Measurements from ENCODE around the gene SEPHS2. TPM values are rescaled to one million over a fixed set of nuclear protein-coding genes. Genes with fewer than 3 reads are reported as not detected.
A peak's percentile ranks its signal among the peaks of the same experiment; 100 is the strongest.

The SEPHS2 gene
- total RNA-seq, 1 donor from 2014 or later, result 43.1 TPM

DNA sequence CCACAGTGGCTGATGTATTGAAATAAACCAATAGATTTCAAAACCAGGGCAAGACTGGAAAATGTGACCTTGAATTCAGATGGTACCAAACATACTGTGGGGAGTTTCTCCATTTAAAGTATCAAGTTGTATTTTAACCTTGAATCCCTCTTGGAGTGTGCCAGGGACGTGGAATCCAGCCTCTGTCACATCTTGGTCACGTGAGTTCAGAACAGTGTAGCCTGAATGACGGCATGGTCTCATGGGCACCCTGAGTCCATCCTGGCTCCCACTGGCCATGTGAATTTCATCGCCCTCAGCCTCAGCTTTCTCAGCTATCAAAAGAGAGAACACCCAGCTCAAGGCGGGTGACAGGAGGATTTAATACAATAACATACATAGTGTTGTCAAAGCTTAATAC, 31.5 kb downstream of the SEPHS2 start:
- Mint-ChIP-seq H3K36me3 (ENCODE audit: low read depth, unreplicated experiment) (peaks cover 29% of the 10 kb centered on the region), H3K27ac (ENCODE audit: unreplicated experiment) (no peak overlapping the region), H3K27me3 (ENCODE audit: unreplicated experiment) (peaks cover 5% of the 10 kb centered on the region), H3K9me3 (ENCODE audit: unreplicated experiment) (no peaks in the 10 kb centered on the region), H3K4me1 (ENCODE audit: unreplicated experiment) (peaks cover 29% of the 10 kb centered on the region), H3K4me3 (ENCODE audit: unreplicated experiment) (no peak overlapping the region)
- no peak for DNase-seq (ENCODE audit: low spot score)
- TF ChIP-seq CTCF (IDR thresholded peaks at IDR 0.05; ENCODE audit: unreplicated experiment), result no peak

- H3K27ac Mint-ChIP-seq (ENCODE audit: unreplicated experiment), result no peak overlapping the region
- no peak for DNase-seq (ENCODE audit: low spot score)
- H3K4me3 Mint-ChIP-seq (ENCODE audit: unreplicated experiment), result no peak overlapping the region
- no peaks in the 10 kb centered on the region for H3K9me3 Mint-ChIP-seq (ENCODE audit: unreplicated experiment)
- peaks cover 25% of the 10 kb centered on the region for H3K36me3 Mint-ChIP-seq (ENCODE audit: low read depth, unreplicated experiment)
- TF ChIP-seq CTCF (IDR thresholded peaks at IDR 0.05; ENCODE audit: unreplicated experiment), result no peak
- H3K27me3 Mint-ChIP-seq (ENCODE audit: unreplicated experiment), result peaks cover 5% of the 10 kb centered on the region
- peaks cover 32% of the 10 kb centered on the region for H3K4me1 Mint-ChIP-seq (ENCODE audit: unreplicated experiment)
Measured at GRCh38 chr16:30413112-30413806, 32.4 kb downstream of the SEPHS2 start.

DNA sequence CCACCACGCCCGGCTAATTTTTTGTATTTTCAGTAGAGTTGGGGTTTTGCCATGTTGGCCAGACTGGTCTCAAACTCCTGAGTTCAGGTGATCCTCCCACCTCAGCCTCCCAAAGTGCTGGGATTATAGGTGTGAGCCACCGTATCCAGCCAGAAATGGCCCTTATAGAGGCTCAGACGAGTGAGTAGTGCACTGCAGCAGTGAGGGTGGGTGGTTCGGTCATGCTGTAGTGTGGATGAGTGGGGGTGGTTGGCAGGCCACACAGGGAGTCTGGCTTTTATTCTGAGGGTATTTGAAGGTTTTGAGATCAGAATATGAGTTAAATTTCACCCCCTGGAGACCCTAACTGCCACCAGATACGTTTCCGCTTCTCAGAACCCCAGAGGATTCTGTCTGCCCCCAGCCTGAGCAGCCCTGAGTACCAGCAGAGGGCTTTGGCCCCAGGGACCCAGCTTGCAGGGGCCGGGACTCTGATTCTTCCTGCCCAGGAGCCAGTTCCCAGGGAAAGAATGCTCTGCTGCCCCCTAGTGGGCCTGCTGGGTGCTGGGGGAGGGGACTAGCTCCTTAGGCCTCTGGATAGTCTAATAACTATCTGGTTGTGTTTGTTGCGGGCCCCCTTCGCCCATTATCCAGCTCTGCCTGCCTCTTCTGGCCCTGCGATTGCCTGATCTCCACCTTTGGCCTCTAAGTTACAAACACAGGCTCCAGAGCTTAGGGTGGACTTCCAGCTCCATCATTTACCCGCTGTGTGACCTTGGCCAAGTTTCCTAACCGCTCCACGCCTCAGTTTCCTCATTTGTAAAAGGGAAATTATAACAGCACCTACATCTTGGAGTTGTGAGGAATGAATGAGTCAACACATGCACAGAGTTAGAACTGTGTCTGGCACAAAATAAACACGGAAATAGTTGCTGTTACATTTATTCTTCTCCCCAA, 36.3 kb downstream of the SEPHS2 start:
- peaks cover 19% of the 10 kb centered on the region for H3K36me3 Mint-ChIP-seq (ENCODE audit: low read depth, unreplicated experiment)
- peak; percentile 80 for TF ChIP-seq CTCF (IDR thresholded peaks at IDR 0.05; ENCODE audit: unreplicated experiment)
- H3K27me3 Mint-ChIP-seq (ENCODE audit: unreplicated experiment), result peaks cover 1% of the 10 kb centered on the region
- H3K4me1 Mint-ChIP-seq (ENCODE audit: unreplicated experiment), result peaks cover 34% of the 10 kb centered on the region
- peak; percentile 99 for DNase-seq (ENCODE audit: low spot score)
- peak overlapping the region; percentile 80 for H3K4me3 Mint-ChIP-seq (ENCODE audit: unreplicated experiment)
- H3K27ac Mint-ChIP-seq (ENCODE audit: unreplicated experiment), result peak overlapping the region; percentile 89
- no peaks in the 10 kb centered on the region for H3K9me3 Mint-ChIP-seq (ENCODE audit: unreplicated experiment)

- DNase-seq (ENCODE audit: low spot score), result no peak
- Mint-ChIP-seq H3K36me3 (ENCODE audit: low read depth, unreplicated experiment) (peaks cover 13% of the 10 kb centered on the region), H3K9me3 (ENCODE audit: unreplicated experiment) (no peaks in the 10 kb centered on the region), H3K4me3 (ENCODE audit: unreplicated experiment) (peak overlapping the region; percentile 89), H3K27ac (ENCODE audit: unreplicated experiment) (peak overlapping the region; percentile 16), H3K27me3 (ENCODE audit: unreplicated experiment) (peaks cover 4% of the 10 kb centered on the region), H3K4me1 (ENCODE audit: unreplicated experiment) (peaks cover 34% of the 10 kb centered on the region)
- no peak for TF ChIP-seq CTCF (IDR thresholded peaks at IDR 0.05; ENCODE audit: unreplicated experiment)
Measured at GRCh38 chr16:30407804-30408534, 37.7 kb downstream of the SEPHS2 start.
